K562 (cell line): ENCODE results near the gene RSPH9. TPM values are rescaled to one million over a fixed set of nuclear protein-coding genes. Genes with fewer than 3 reads are reported as not detected.

Source experiments
- ATAC-seq: fragments of 200-7000 bp; cut with Tn5 transposase; 3 replicates; pipeline ENCODE4 v1.9.1; 2020; ENCODE audit warnings: moderate library complexity
- BruUV-seq: library from RNA; stranded (reverse); fragments of 400-500 nt; replicated peaks from 2 replicates; lab custom pipeline; 2021; lab: Mats Ljungman, UMichigan
- CTCF ChIA-PET: fragments of 300-600 bp; formaldehyde crosslinking; extraction: SDS; loops from one replicate; lab custom pipeline; 2021; ENCODE audit warnings: low intra/inter-chr PET ratio; lab: Yijun Ruan, JAX
- POLR2A ChIA-PET: fragments of 300-600, 350-650 bp; sonication (Branson Sonifier 250); formaldehyde crosslinking; extraction: SDS; loops from one replicate; lab custom pipeline; 2021; ENCODE audit warnings: antibody characterized with exemption, inconsistent platforms; lab: Yijun Ruan, JAX
- DNase-seq, 4 experiments: peaks; one replicate each; pipeline versions ENCODE4 v3.0.0 to v3.0.0-alpha.2; 2011 to 2018; ENCODE audit warnings: low spot score in 3 of 4, mixed read lengths in 3 of 4; ENCODE audit errors: extremely low read depth in 1 of 4
- FAIRE-seq: peaks from 2 replicates; lab custom pipeline; 2011; peaks lifted over from hg19 to GRCh38; lab: Jason Lieb, UNC
- H2AFZ ChIP-seq: 2 replicates; pipeline ENCODE4 v1.6.0; 2011; ENCODE audit warnings: low read depth, low read length, control low read depth, inconsistent platforms
- H3K27ac ChIP-seq: fragments of 200-600 bp; 3 replicates; pipeline ENCODE4 v1.8.0; 2011; ENCODE audit warnings: low read depth, mild to moderate bottlenecking, control low read depth, inconsistent platforms, low read length, moderate library complexity, mixed read lengths; ENCODE audit errors: extremely low read depth
- H3K27me3 ChIP-seq, 2 experiments: fragments of 300-600 bp in 1 of 2; 2 replicates in 1 of 2; 3 replicates in 1 of 2; pipeline versions ENCODE4 v1.6.0 to v1.8.0; 2011; ENCODE audit warnings: inconsistent platforms in 2 of 2, low read length in 2 of 2, mild to moderate bottlenecking in 1 of 2, mixed read lengths in 1 of 2, moderate library complexity in 1 of 2; ENCODE audit not compliant: control insufficient read depth in 2 of 2, insufficient read depth in 2 of 2
- H3K36me3 ChIP-seq: fragments of 300-600 bp; 3 replicates; pipeline ENCODE4 v1.8.0; 2011; ENCODE audit warnings: mild to moderate bottlenecking, low read length, inconsistent platforms; ENCODE audit not compliant: control insufficient read depth, insufficient read depth
- H3K4me1 ChIP-seq, 2 experiments: fragments of 200-600 bp in 1 of 2; replicated peaks in 1 of 2; 2 replicates in 1 of 2; 3 replicates in 1 of 2; pipeline versions ENCODE4 v1.5.1 to v1.8.0; 2011; ENCODE audit warnings: inconsistent platforms in 2 of 2, low read length in 2 of 2, mild to moderate bottlenecking in 1 of 2, mixed read lengths in 1 of 2, moderate library complexity in 1 of 2; ENCODE audit not compliant: control insufficient read depth in 2 of 2, insufficient read depth in 2 of 2
- H3K4me2 ChIP-seq: 2 replicates; pipeline ENCODE4 v1.6.1; 2011; ENCODE audit warnings: low read length, control low read depth, inconsistent platforms, mixed read lengths; ENCODE audit not compliant: insufficient read depth
- H3K4me3 ChIP-seq: fragments of 200-600 bp; sonication (generic), shearing (Covaris generic); 2 replicates; pipeline ENCODE4 v1.5.1; 2016; ENCODE audit warnings: control low read depth, inconsistent platforms
- H3K79me2 ChIP-seq: fragments of 200-600 bp; 3 replicates; pipeline ENCODE4 v1.8.0; 2011; ENCODE audit warnings: low read length, inconsistent platforms; ENCODE audit not compliant: control insufficient read depth, insufficient read depth
- H3K9ac ChIP-seq, 2 experiments: 2 replicates each; pipeline versions ENCODE4 v1.6.0 to v1.6.1; 2011; ENCODE audit warnings: low read depth in 2 of 2, low read length in 2 of 2, control low read depth in 1 of 2, inconsistent platforms in 1 of 2, mild to moderate bottlenecking in 1 of 2, mixed read lengths in 1 of 2; ENCODE audit not compliant: insufficient read depth in 1 of 2
- H3K9me1 ChIP-seq: one replicate; pipeline ENCODE4 v1.6.0; 2011; ENCODE audit warnings: inconsistent platforms, mild to moderate bottlenecking, low read length, moderate library complexity; ENCODE audit not compliant: control insufficient read depth, insufficient read depth
- H3K9me3 ChIP-seq: replicated peaks from 2 replicates; pipeline ENCODE4 v1.5.1; 2011; ENCODE audit warnings: low read depth, low read length, inconsistent platforms; ENCODE audit not compliant: control insufficient read depth, insufficient read depth
- H4K20me1 ChIP-seq: replicated peaks from 2 replicates; pipeline ENCODE4 v1.6.1; 2011; ENCODE audit warnings: low read length, inconsistent platforms, mixed read lengths; ENCODE audit not compliant: control insufficient read depth, insufficient read depth
- CBFA2T3 ChIP-seq: fragments of 450-650 bp; IDR thresholded peaks from 2 replicates; pipeline ENCODE4 v1.6.1; 2017
- ETV1 ChIP-seq: fragments of 450-650 bp; conservative IDR thresholded peaks from 2 replicates; pipeline ENCODE4 v1.6.1; 2016; ENCODE audit warnings: missing genetic modification characterization, control low read depth, low read depth, missing compliant biosample characterization
- SAP30 ChIP-seq: fragments of 200-600 bp; sonication (generic); IDR thresholded peaks from 2 replicates; pipeline ENCODE4 v1.6.1; 2012; ENCODE audit warnings: borderline replicate concordance, low read depth, mild to moderate bottlenecking, moderate library complexity, low read length, control low read depth, inconsistent platforms; ENCODE audit not compliant: insufficient read depth, poor library complexity, severe bottlenecking
- SMARCB1 ChIP-seq: IDR thresholded peaks from 2 replicates; pipeline ENCODE4 v1.6.1; 2011; ENCODE audit warnings: improper control_type of control experiment, low read depth; ENCODE audit not compliant: insufficient read length
- ZNF551 ChIP-seq: fragments of 250-450 bp; sonication (Bioruptor Pico); IDR thresholded peaks from 2 replicates; pipeline ENCODE4 v1.5.0; 2021; ENCODE audit warnings: mild to moderate bottlenecking, moderate library complexity
- ZNF785 ChIP-seq: fragments of 250-450 bp; sonication (Bioruptor Pico); IDR thresholded peaks from 2 replicates; pipeline ENCODE4 v1.4.0; 2020; ENCODE audit warnings: mild to moderate bottlenecking
- WGBS: fragments of 100-300 bp; shearing (Covaris generic); methylation state at CpG from one replicate; pipeline ENCODE4 v1.1.6; 2016; ENCODE audit warnings: low coverage, mixed read lengths; ENCODE audit not compliant: insufficient coverage; ENCODE audit errors: missing lambda C conversion rate; 5-methylcytosine and 5-hydroxymethylcytosine counted together
- in situ Hi-C: fragments of 300-500 bp; cut with MboI; formaldehyde crosslinking; loops from 4 replicates; pipeline ENCODE4 v1.15.0; 2018; ENCODE audit warnings: inconsistent platforms, mixed read lengths
- intact Hi-C: fragments of 100-400 bp; cut with micrococcal nuclease; formaldehyde crosslinking; loops from 2 replicates; pipeline ENCODE4 v1.14.2; 2022
- polyA plus RNA-seq, 8 experiments: library from polyadenylated mRNA; depleted of rRNA in 4 of 8; stranded (reverse) in 5 of 8; unstranded in 3 of 8; fragments of >200 nt; fragmentation: Nextera tagmentation in 2 of 8; fragmentation: Illumina TruSeq in 1 of 8; extraction: Ambion mirVana in 2 of 8; extraction: Trizol in 1 of 8; gene quantifications; 2 replicates each; pipeline versions ENCODE4 v1.2.1 to v1.2.3, GENCODE V29; 2011 to 2014; ENCODE audit warnings: inconsistent platforms in 1 of 8, missing spikeins in 1 of 8
- total RNA-seq, 7 experiments: library from RNA; depleted of rRNA in 6 of 7; stranded (reverse); fragments of >200 nt in 6 of 7; fragmentation: Illumina TruSeq in 2 of 7; extraction: Trizol in 2 of 7; gene quantifications; 2 replicates each; pipeline versions ENCODE4 v1.2.1 to v1.2.3, GENCODE V29; 2011 to 2021; ENCODE audit warnings: low replicate concordance in 1 of 7
- TF ChIP-seq, protein P1 (sequence below): fragments of 450-650 bp; formaldehyde crosslinking; IDR thresholded peaks from 2 replicates; pipeline ENCODE4 v1.4.0; 2020; ENCODE audit warnings: mild to moderate bottlenecking
- TF ChIP-seq, protein P2 (sequence below): fragments of 450-650 bp; IDR thresholded peaks from 2 replicates; pipeline ENCODE4 v1.6.1; 2018; ENCODE audit not compliant: partially characterized antibody
- TF ChIP-seq, protein P3 (sequence below): fragments of 450-650 bp; formaldehyde crosslinking; IDR thresholded peaks from 2 replicates; pipeline ENCODE4 v1.4.0; 2020; ENCODE audit warnings: mild to moderate bottlenecking, mixed read lengths

The RSPH9 gene
- total and polyA plus RNA-seq, 9 of the 15 experiments (the other 6 are each of a cell fraction or from before 2014, with no cell fraction given): 0.05 to 0.60 (median 0.39) TPM; not detected in 6

DNA sequence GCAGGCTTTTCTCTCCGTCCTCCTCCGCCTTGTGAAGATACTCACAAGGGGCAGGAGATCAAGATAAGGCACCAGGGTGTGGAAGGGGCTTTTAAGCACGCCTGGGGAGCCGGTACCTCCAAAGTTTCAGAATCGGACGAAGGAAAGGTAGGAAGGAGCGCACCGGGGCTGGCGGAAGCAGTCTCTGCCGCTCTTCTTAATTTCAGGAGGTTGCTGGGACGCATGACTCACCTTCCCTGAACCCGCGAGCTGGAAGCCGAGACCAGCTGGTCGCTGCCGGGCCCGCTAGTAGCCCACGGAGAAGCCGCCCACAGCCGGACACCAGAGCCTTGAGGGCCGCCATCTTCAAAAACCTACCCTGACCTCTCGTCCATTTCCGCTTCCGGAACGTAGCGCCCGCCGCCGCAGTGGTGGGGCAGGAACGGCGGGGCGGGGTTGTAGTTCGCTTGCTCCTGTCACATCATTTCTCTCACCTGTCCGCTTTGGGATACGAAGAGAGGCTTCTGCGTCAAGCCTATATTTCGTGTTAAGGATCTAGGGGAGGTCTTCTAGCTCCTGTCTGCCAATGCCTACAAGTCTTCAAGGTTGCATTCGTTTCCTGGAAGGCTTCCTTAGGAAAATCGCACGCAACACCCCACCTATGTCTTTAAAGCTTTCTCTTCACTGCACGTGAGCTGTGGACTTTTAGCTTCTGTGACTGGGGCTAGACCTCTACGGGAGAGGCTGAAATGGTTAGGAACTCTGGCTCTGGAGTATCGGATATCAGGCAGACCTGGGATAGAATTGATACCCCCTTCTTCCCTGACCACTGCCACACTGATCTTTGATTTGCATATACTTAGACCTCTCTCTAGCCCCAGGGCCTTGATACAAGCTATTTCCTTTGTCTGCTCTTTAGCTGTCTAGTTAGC lies 42.9 kb downstream of the RSPH9 start, which contains the start of gene MRPS18A:
Gene MRPS18A (minus strand): TSS at position 355 of the 911 bp plus-strand sequence. CDS start 12 bp downstream, at position 343.
- TSS peak; percentile 96 for BruUV-seq
- Histone ChIP-seq H3K4me2 (peak within 1 kb of the TSS; percentile 98), H3K27me3 (no peaks in the 10 kb centered on the region), H3K4me3 (peak within 1 kb of the TSS; percentile 87), H3K9ac (peak within 1 kb of the TSS; percentile 97), H3K27ac (peak within 1 kb of the TSS; percentile 91), H3K79me2 (peaks cover 56% of the 10 kb centered on the region), H3K9me1 (no peaks in the 10 kb centered on the region), H3K36me3 (peaks cover 34% of the 10 kb centered on the region), H2AFZ (peak within 1 kb of the TSS; percentile 99), H4K20me1 (peaks cover 14% of the 10 kb centered on the region), H3K9me3 (no peaks in the 10 kb centered on the region), H3K4me1 (peaks cover 4 to 29% of the 10 kb centered on the region in 2 experiments; a peak in 3 of 5 replicates)
- peak; percentile 92 for FAIRE-seq
- WGBS: under 1% methylated on average over 41 of the region's 43 CpGs
- in situ Hi-C loops: no loop called here
- ChIA-PET POLR2A (interaction anchor here (0.7 to 3.2 kb wide), 9 partner anchors 8 to 83 kb away, joined by 3 to 21 read pairs (median 4); no protein-coding TSS in a partner anchor), CTCF (interaction anchor here (0.6 kb wide), 1 partner anchor 22 kb away, joined by 4 read pairs; no protein-coding TSS in a partner anchor)
- peak; percentile 92 to 94 (median 94) for DNase-seq
- ATAC-seq: peak; percentile 99
- intact Hi-C loops: no loop called here
- TF ChIP-seq, protein P1, sequence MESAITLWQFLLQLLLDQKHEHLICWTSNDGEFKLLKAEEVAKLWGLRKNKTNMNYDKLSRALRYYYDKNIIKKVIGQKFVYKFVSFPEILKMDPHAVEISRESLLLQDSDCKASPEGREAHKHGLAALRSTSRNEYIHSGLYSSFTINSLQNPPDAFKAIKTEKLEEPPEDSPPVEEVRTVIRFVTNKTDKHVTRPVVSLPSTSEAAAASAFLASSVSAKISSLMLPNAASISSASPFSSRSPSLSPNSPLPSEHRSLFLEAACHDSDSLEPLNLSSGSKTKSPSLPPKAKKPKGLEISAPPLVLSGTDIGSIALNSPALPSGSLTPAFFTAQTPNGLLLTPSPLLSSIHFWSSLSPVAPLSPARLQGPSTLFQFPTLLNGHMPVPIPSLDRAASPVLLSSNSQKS (CRISPR knock-in tag): no peak
- no peak for TF ChIP-seq CBFA2T3
- TF ChIP-seq ETV1 (tag): peak; percentile 69; the same call in 1 of the 2 replicates
- no peak for TF ChIP-seq ZNF785 (CRISPR knock-in tag)
- TF ChIP-seq SMARCB1: no peak
- TF ChIP-seq ZNF551 (CRISPR knock-in tag): no peak
- TF ChIP-seq, protein P2, sequence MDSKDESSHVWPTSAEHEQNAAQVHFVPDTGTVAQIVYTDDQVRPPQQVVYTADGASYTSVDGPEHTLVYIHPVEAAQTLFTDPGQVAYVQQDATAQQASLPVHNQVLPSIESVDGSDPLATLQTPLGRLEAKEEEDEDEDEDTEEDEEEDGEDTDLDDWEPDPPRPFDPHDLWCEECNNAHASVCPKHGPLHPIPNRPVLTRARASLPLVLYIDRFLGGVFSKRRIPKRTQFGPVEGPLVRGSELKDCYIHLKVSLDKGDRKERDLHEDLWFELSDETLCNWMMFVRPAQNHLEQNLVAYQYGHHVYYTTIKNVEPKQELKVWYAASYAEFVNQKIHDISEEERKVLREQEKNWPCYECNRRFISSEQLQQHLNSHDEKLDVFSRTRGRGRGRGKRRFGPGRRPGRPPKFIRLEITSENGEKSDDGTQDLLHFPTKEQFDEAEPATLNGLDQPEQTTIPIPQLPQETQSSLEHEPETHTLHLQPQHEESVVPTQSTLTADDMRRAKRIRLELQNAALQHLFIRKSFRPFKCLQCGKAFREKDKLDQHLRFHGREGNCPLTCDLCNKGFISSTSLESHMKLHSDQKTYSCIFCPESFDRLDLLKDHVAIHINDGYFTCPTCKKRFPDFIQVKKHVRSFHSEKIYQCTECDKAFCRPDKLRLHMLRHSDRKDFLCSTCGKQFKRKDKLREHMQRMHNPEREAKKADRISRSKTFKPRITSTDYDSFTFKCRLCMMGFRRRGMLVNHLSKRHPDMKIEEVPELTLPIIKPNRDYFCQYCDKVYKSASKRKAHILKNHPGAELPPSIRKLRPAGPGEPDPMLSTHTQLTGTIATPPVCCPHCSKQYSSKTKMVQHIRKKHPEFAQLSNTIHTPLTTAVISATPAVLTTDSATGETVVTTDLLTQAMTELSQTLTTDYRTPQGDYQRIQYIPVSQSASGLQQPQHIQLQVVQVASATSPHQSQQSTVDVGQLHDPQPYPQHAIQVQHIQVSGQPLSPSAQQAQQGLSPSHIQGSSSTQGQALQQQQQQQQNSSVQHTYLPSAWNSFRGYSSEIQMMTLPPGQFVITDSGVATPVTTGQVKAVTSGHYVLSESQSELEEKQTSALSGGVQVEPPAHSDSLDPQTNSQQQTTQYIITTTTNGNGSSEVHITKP: no peak
- peak; percentile 84 for TF ChIP-seq SAP30
- TF ChIP-seq, protein P3, sequence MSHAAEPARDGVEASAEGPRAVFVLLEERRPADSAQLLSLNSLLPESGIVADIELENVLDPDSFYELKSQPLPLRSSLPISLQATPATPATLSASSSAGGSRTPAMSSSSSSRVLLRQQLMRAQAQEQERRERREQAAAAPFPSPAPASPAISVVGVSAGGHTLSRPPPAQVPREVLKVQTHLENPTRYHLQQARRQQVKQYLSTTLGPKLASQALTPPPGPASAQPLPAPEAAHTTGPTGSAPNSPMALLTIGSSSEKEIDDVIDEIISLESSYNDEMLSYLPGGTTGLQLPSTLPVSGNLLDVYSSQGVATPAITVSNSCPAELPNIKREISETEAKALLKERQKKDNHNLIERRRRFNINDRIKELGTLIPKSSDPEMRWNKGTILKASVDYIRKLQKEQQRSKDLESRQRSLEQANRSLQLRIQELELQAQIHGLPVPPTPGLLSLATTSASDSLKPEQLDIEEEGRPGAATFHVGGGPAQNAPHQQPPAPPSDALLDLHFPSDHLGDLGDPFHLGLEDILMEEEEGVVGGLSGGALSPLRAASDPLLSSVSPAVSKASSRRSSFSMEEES (CRISPR knock-in tag): no peak
